ENCODE results near the gene ATE1. TPM values are rescaled to one million over a fixed set of nuclear protein-coding genes. Genes with fewer than 3 reads are reported as not detected.

Gene ATE1
- total and polyA plus RNA-seq, 8 donors = 4.9 to 47.4 (median 9.1) TPM

DNA sequence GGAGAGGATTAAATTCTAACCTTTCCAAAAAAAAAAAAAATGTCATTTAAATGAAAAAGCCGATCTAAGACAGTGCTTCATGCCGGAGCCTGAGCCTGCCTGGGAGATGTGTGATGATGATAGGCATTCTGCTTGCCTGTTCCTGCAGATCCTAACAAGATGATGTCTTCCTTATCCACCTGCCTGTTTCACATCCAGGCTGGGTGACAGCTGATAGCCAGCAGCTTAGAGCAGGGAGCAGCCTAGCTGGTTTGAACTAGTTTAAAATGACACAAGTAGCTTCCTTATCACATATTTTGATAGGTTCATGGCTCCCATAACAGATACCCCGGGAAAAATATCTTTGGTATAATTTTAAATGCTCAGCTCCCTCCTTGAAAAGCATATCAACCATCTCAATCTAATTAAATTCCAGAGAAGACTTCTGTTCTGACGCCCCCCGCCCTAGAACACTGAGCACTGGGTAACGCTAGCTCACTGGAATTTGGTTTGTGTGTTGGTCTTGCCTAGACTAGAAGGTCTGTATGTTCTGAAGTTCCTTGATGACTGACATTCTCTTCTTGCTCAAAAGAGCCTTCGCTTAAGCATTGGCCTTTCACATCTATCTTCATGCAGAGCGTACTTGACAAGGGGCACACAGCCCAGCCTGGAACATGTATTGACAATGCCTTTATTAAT is 232.7 kb downstream of the ATE1 start:
- intact Hi-C loops (cut with DNase I; ENCODE audit: low total_unique reads) = no loop called here

DNA sequence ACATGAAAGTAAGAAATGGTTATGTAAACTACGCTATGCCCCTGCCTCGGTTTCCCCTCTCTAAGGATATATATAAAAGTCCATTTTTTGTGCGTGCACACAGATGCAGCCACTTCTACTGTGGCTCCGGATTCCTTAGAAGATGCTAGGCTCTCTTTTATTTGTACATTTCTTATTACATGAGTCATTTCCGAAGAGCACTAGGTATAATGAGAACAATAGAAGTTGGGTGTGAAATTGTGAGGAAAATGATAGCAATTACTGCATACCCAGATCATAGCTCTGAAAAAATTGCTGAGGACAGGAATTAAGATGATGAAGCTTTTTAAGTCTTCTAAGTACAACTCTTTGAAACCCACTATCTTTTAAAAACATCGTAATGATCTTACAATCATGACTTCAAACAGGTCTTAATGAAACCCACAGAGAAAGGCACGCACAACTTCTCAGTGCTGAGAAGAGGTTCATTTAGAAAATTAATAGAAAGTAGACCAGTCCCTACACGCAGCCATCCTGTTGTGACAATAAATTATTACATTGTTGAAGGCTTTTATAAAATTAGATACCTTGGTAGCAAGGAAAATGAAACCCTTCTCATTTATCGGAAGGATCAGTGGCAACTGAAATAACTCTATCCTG is 233.4 kb downstream of the ATE1 start:
- Histone ChIP-seq H3K27ac (no peak overlapping the region), H3K27me3 (peaks cover 0 to 8% (median 0%) of the 10 kb centered on the region in 3 donors), H3K4me3 (no peak overlapping the region), H3K4me1 (no peaks in the 10 kb centered on the region), H3K9me3 (no peaks in the 10 kb centered on the region), H3K36me3 (no peaks in the 10 kb centered on the region)
- intact Hi-C loops (cut with DNase I; ENCODE audit: low total_unique reads) = no loop called here
- 77 to 84% (median 82%) methylated on average over 9 of the region's 9 CpGs for WGBS, 5 donors
- TF ChIP-seq POLR2A (IDR thresholded peaks at IDR 0.05) (no peak), EP300 (IDR thresholded peaks at IDR 0.05) (no peak), POLR2AphosphoS5 (IDR thresholded peaks at IDR 0.05) (no peak)
- TF ChIP-seq, protein P1, sequence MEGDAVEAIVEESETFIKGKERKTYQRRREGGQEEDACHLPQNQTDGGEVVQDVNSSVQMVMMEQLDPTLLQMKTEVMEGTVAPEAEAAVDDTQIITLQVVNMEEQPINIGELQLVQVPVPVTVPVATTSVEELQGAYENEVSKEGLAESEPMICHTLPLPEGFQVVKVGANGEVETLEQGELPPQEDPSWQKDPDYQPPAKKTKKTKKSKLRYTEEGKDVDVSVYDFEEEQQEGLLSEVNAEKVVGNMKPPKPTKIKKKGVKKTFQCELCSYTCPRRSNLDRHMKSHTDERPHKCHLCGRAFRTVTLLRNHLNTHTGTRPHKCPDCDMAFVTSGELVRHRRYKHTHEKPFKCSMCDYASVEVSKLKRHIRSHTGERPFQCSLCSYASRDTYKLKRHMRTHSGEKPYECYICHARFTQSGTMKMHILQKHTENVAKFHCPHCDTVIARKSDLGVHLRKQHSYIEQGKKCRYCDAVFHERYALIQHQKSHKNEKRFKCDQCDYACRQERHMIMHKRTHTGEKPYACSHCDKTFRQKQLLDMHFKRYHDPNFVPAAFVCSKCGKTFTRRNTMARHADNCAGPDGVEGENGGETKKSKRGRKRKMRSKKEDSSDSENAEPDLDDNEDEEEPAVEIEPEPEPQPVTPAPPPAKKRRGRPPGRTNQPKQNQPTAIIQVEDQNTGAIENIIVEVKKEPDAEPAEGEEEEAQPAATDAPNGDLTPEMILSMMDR (IDR thresholded peaks at IDR 0.05) = no peak
- no peak for DNase-seq

More for the DNA sequence above, 232.7 kb downstream of the ATE1 start:
- WGBS, 5 donors = 79 to 87% (median 84%) methylated on average over 8 of the region's 8 CpGs
- Histone ChIP-seq H3K9me3 (no peaks in the 10 kb centered on the region), H3K36me3 (no peaks in the 10 kb centered on the region), H3K27me3 (peaks cover 0 to 8% (median 0%) of the 10 kb centered on the region in 3 donors), H3K4me1 (no peaks in the 10 kb centered on the region), H3K27ac (no peak overlapping the region), H3K4me3 (no peak overlapping the region)
- no peak for DNase-seq
- TF ChIP-seq POLR2AphosphoS5 (IDR thresholded peaks at IDR 0.05) = no peak
- no peak for TF ChIP-seq POLR2A (IDR thresholded peaks at IDR 0.05)
- TF ChIP-seq, protein P1 (IDR thresholded peaks at IDR 0.05) = no peak
- no peak for TF ChIP-seq EP300 (IDR thresholded peaks at IDR 0.05)

- intact Hi-C loops (cut with DNase I; ENCODE audit: low total_unique reads) = no loop called here
- Histone ChIP-seq H3K4me1 (no peaks in the 10 kb centered on the region), H3K36me3 (no peaks in the 10 kb centered on the region), H3K27ac (no peak overlapping the region), H3K27me3 (peaks cover 0 to 8% (median 0%) of the 10 kb centered on the region in 3 donors), H3K9me3 (no peaks in the 10 kb centered on the region), H3K4me3 (no peak overlapping the region)
- TF ChIP-seq POLR2AphosphoS5 (IDR thresholded peaks at IDR 0.05) = no peak
- no peak for TF ChIP-seq EP300 (IDR thresholded peaks at IDR 0.05)
- TF ChIP-seq, protein P1 (IDR thresholded peaks at IDR 0.05) = no peak
- TF ChIP-seq POLR2A (IDR thresholded peaks at IDR 0.05) = no peak
- 80 to 87% (median 83%) methylated on average over 10 of the region's 10 CpGs for WGBS, 5 donors
- DNase-seq = no peak
Measured at GRCh38 chr10:121692626-121693025, 235.2 kb downstream of the ATE1 start.

DNA sequence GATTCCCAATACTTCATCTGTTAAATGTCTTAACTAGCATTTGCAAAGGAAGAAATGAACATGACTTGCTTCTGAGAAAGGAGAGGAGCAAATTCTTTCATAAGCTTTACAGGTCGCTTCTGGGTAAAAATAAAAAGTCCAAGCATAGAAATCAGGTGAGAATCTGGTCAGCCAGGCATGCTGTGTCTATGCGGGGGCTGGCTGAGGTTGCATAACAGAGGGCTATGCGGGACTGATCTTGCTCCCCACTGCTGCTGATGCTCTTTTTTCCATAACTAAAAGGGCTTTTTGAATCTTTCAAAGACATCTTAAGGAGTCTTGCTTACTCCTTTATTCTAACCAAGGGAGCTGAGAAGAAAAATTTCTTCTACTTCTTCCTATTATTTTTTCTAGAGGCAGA is 236.9 kb downstream of the ATE1 start:
- H3K4me1 ChIP-seq = no peaks in the 10 kb centered on the region
- TF ChIP-seq POLR2A (IDR thresholded peaks at IDR 0.05) (no peak), POLR2AphosphoS5 (IDR thresholded peaks at IDR 0.05) (no peak), EP300 (IDR thresholded peaks at IDR 0.05) (no peak)
- TF ChIP-seq, protein P1 (IDR thresholded peaks at IDR 0.05) = no peak
- no peak overlapping the region for H3K4me3 ChIP-seq
- H3K27me3 ChIP-seq = peaks cover 0 to 22% (median 0%) of the 10 kb centered on the region in 3 donors
- 69 to 89% (median 83%) methylated on average over 3 of the region's 3 CpGs for WGBS, 5 donors
- intact Hi-C loops (cut with DNase I; ENCODE audit: low total_unique reads) = no loop called here
- DNase-seq = no peak
- H3K36me3 ChIP-seq = no peaks in the 10 kb centered on the region
- no peak overlapping the region for H3K27ac ChIP-seq
- no peaks in the 10 kb centered on the region for H3K9me3 ChIP-seq

Small RNA genes lying within 50 kb of the gene (small RNA-seq; reads per million reads assigned to genes)
- gene RF00019 (0 reads per million in 4 donors), gene RF02219 (0 reads per million in 4 donors)

Other genes starting within 250 kb of the ATE1 start
- 100 to 1,000 TPM in 4 of 5 donors, 10 to 100 TPM in 1; 90.6 to 441 (median 110) TPM for gene NSMCE4A, start 47.2 kb upstream of the ATE1 start, total RNA-seq
- gene NSMCE4A, start 47.2 kb upstream of the ATE1 start, polyA plus RNA-seq = 10 to 100 TPM; 43.8 to 87.8 (median 47.7) TPM
- gene TACC2, start 61.1 kb upstream of the ATE1 start, total RNA-seq = 100 to 1,000 TPM in 1 of 5 donors, 10 to 100 TPM in 4; 35.2 to 102 (median 73.7) TPM
- gene TACC2, start 61.1 kb upstream of the ATE1 start, polyA plus RNA-seq = 10 to 100 TPM; 29.0 to 49.1 (median 44.4) TPM

All from stomach (tissue), 9 donors.